Panc1 (cell line): ENCODE data around the gene DOCK4. TPM values are rescaled to one million over a fixed set of nuclear protein-coding genes. Genes with fewer than 3 reads are reported as not detected.

Experiments used
- ATAC-seq: fragments of 200-7000 bp; cut with Tn5 transposase; 2 replicates; pipeline ENCODE4 v1.9.1; 2020; ENCODE audit warnings: mild to moderate bottlenecking, moderate library complexity
- BruUV-seq: library from RNA; stranded (reverse); fragments of 400-500 nt; replicated peaks from 2 replicates; lab custom pipeline; 2021; lab: Mats Ljungman, UMichigan
- CTCF ChIA-PET: fragments of 300-600 bp; sonication (Branson Sonifier 250); formaldehyde crosslinking; loops from one replicate; lab custom pipeline; 2022; ENCODE audit warnings: antibody characterized with exemption; lab: Charles Lee
- POLR2A ChIA-PET: fragments of 300-600 bp; sonication (Branson Sonifier 250); formaldehyde crosslinking; loops from one replicate; lab custom pipeline; 2022; ENCODE audit warnings: antibody characterized with exemption; lab: Charles Lee
- DNase-seq: peaks from one replicate; pipeline ENCODE4 v3.0.0-alpha.2; 2010; ENCODE audit warnings: low read depth, low spot score
- H3K27ac ChIP-seq: 2 replicates; pipeline ENCODE4 v1.5.1; 2011; ENCODE audit warnings: mild to moderate bottlenecking, low read length, inconsistent platforms
- H3K27me3 ChIP-seq: fragments of 200-500 bp; sonication (Bioruptor generic); 2 replicates; pipeline ENCODE4 v1.6.0; 2014; ENCODE audit warnings: low read length, inconsistent platforms; ENCODE audit not compliant: control insufficient read depth, insufficient read depth
- H3K36me3 ChIP-seq: fragments of 200-500 bp; sonication (Bioruptor generic); 2 replicates; pipeline ENCODE4 v1.5.1; 2014; ENCODE audit warnings: inconsistent platforms, mild to moderate bottlenecking, low read length, moderate library complexity; ENCODE audit not compliant: control insufficient read depth, insufficient read depth
- H3K4me1 ChIP-seq: 2 replicates; pipeline ENCODE4 v1.5.1; 2011; ENCODE audit warnings: inconsistent platforms, mild to moderate bottlenecking, low read length, moderate library complexity; ENCODE audit not compliant: control insufficient read depth, insufficient read depth
- H3K4me3 ChIP-seq, 2 experiments: 2 replicates each; pipeline ENCODE4 v1.5.1; 2011 to 2012; ENCODE audit warnings: low read depth in 2 of 2, low read length in 2 of 2, mild to moderate bottlenecking in 2 of 2, inconsistent platforms in 1 of 2, moderate library complexity in 1 of 2
- H3K9me3 ChIP-seq: fragments of 200-500 bp; sonication (Bioruptor generic); 2 replicates; pipeline ENCODE4 v1.5.1; 2014; ENCODE audit warnings: low read depth, mild to moderate bottlenecking, inconsistent platforms, low read length, moderate library complexity; ENCODE audit not compliant: control insufficient read depth, insufficient read depth
- CTCF ChIP-seq: fragments of 450-650 bp; IDR thresholded peaks from 2 replicates; pipeline ENCODE4 v1.5.1; 2017; ENCODE audit warnings: mild to moderate bottlenecking
- POLR2AphosphoS5 ChIP-seq: IDR thresholded peaks from 2 replicates; pipeline ENCODE4 v1.6.1; 2012; ENCODE audit warnings: mild to moderate bottlenecking, low read depth, low read length, moderate library complexity
- REST ChIP-seq, 2 experiments: IDR thresholded peaks; 2 replicates each; pipeline ENCODE4 v1.6.1; 2011 to 2012; ENCODE audit warnings: low read depth in 2 of 2, control low read depth in 1 of 2, low read length in 1 of 2, mild to moderate bottlenecking in 1 of 2, moderate library complexity in 1 of 2; ENCODE audit not compliant: insufficient read depth in 1 of 2
- SIN3A ChIP-seq: IDR thresholded peaks from 2 replicates; pipeline ENCODE4 v1.6.1; 2012; ENCODE audit warnings: low read depth, mild to moderate bottlenecking, low read length, moderate library complexity, borderline replicate concordance; ENCODE audit not compliant: insufficient read depth
- TCF7L2 ChIP-seq: IDR thresholded peaks from 2 replicates; pipeline ENCODE4 v1.6.1; 2011; ENCODE audit warnings: mild to moderate bottlenecking, low read depth, low read length, inconsistent platforms
- in situ Hi-C: cut with HindIII; loops from 2 replicates; pipeline ENCODE4 v1.10.0; 2016; ENCODE audit warnings: low sequenced_read_pairs, low pct_unique_long_range_greater_than_20kb
- intact Hi-C: fragments of 100-400 bp; cut with micrococcal nuclease; formaldehyde crosslinking; loops from one replicate; pipeline ENCODE4 v1.10.0; 2022; ENCODE audit not compliant: unreplicated experiment
- total RNA-seq: library from RNA; stranded (reverse); gene quantifications from one replicate; pipeline ENCODE4 v1.2.1, GENCODE V29; 2021; ENCODE audit not compliant: unreplicated experiment

The DOCK4 gene
- total RNA-seq, 1 experiment from 2014 or later = 10.8 TPM

- no peaks in the 10 kb centered on the region for H3K9me3 ChIP-seq
- in situ Hi-C loops = no loop called here
- POLR2A ChIA-PET = no interaction called here
- intact Hi-C loops = no loop called here
- no peaks in the 10 kb centered on the region for H3K36me3 ChIP-seq
- no peaks in the 10 kb centered on the region for H3K27me3 ChIP-seq
- H3K27ac ChIP-seq = no peak overlapping the region
- DNase-seq = no peak
- CTCF ChIA-PET = no interaction called here
- ATAC-seq = no peak
- no peaks in the 10 kb centered on the region for H3K4me1 ChIP-seq
- H3K4me3 ChIP-seq = no peak overlapping the region
- TF ChIP-seq TCF7L2 = no peak
- no peak for TF ChIP-seq SIN3A
- no peak for TF ChIP-seq POLR2AphosphoS5
- no peak for TF ChIP-seq CTCF
- no peak for TF ChIP-seq REST (IDR thresholded peaks at IDR 0.05; ENCODE audit: insufficient read depth in 1 of 2, low read depth in 2 of 2, low read length in 1 of 2)
- no TSS peak for BruUV-seq
Observed at GRCh38 chr7:111832174-111832573, 374.0 kb downstream of the DOCK4 start.

GRCh38 chr7:111829221-111829620 lies 377.0 kb downstream of the DOCK4 start:
- no peak for ATAC-seq
- in situ Hi-C loops = no loop called here
- intact Hi-C loops = no loop called here
- Histone ChIP-seq H3K4me1 (no peaks in the 10 kb centered on the region), H3K36me3 (no peaks in the 10 kb centered on the region), H3K4me3 (no peak overlapping the region), H3K27ac (no peak overlapping the region), H3K9me3 (no peaks in the 10 kb centered on the region), H3K27me3 (no peaks in the 10 kb centered on the region)
- DNase-seq = no peak
- POLR2A ChIA-PET = no interaction called here
- CTCF ChIA-PET = no interaction called here
- no peak for TF ChIP-seq CTCF
- TF ChIP-seq REST (IDR thresholded peaks at IDR 0.05; ENCODE audit: insufficient read depth in 1 of 2, low read depth in 2 of 2, low read length in 1 of 2) = no peak
- no peak for TF ChIP-seq TCF7L2
- TF ChIP-seq SIN3A = no peak
- no peak for TF ChIP-seq POLR2AphosphoS5
- no TSS peak for BruUV-seq
